Stimulated activated naive CD4-positive, alpha-beta T cell (primary cell): ENCODE data around the gene COPB2.

Experiments used
- DNase-seq, 6 experiments: peaks; one replicate each; lab custom pipeline; 2025; lab: John Stamatoyannopoulos, UW

Gene COPB2

GRCh38 chr3:139327861-139328260, 61.6 kb downstream of the COPB2 start:
- peak in 1 of 6 experiments; percentile 14 for DNase-seq

DNA sequence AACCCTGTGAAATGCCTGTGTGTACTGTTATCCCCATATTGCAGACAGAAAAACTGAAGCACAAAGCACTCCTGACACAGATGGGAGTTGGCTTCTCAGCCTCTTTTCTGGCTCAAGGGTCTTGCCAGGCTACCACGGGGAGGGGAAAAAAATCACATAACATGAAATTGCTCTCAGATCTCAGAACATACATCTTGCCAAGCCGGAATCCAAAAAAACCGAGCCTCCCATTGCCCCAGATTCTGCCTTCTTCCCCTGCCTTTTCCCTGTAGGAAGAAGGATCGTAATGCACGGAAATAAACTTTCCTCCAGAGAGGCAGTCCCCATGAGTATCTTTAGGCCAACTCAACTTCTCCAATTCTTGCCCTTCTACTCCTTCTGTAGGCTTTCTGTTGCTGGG, 62.2 kb downstream of the COPB2 start:
- DNase-seq: no peak

DNA sequence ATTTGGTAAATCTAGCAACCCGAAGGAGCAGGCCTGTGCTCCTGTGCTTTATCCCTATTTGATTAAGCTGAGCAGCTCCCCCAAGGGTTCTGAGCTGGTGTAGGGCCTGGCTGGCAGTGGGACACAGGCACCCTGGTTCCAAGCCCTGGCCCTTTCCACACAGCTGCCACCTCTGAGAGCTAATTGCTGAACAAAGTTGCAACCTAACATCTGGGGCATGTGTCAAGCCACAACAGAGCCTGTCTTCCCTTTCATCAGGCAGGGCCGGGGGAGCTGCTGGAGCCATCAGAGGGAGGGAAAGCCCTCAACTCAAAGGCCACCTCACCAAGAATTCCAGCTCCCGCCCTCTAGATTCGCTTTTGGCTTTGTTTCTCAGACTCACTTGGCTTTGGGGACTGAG, 62.7 kb downstream of the COPB2 start:
- DNase-seq: no peak

DNA sequence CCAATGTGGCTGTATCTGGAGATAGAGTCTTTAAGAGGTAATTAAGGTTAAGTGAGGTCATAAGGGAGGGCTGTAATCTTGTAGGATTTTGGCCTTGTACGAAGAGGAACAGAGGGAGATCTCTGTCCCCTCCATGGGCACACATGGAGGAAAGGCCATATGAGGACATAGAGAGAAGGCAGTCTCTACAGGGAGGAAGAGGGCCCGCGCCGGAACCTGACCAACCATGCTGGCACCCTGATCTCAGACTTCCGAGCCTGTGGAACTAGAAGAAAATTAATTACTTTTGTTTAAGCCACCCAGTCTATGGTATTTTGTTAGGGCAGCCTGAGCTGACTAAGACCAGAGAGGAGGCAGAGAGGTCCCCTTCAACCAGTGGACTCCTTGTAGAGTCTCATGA, 63.3 kb downstream of the COPB2 start:
- DNase-seq: no peak

DNA sequence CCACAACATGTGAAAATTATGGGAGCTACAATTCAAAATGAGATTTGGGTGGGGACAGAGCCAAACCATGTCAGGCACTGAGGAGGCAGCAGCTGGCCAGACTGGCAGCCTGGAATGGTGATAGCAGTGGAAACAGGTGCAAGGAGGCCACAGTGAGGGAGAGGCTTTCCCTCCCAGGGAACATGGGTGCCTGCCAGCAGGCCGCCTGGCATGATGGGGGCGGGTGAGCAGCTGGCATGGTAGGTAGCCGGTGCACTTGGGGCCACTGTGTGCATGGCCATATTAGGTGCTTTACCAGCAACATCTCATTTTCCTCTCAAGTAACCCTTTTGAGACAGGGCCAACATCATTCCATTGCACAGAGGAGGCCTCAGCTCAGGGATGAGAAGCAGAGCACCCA, 63.9 kb downstream of the COPB2 start:
- no peak for DNase-seq

GRCh38 chr3:139324456-139324855, 65.0 kb downstream of the COPB2 start:
- DNase-seq: no peak

- no peak for DNase-seq
Observed at GRCh38 chr3:139323146-139323545, 66.3 kb downstream of the COPB2 start.

DNA sequence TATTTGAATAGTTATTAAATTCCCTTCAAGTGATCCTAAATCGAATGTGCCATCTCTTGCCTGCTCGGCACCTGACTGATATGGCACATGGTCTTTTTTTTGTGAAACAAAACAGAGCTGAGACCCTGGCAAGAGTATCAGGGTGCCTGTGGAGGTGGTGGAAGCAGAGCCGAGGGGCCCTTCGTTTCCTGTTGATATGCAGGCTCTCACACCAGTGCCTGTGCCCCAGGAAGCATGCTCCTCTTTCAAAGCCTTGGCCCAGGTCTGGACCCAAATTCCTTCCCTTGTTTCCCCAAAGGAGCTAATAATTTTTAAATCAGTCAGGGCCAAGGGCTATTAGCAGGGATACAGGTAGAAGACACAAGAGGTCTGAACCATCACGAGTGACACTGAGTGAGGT, 67.1 kb downstream of the COPB2 start:
- DNase-seq: no peak

DNA sequence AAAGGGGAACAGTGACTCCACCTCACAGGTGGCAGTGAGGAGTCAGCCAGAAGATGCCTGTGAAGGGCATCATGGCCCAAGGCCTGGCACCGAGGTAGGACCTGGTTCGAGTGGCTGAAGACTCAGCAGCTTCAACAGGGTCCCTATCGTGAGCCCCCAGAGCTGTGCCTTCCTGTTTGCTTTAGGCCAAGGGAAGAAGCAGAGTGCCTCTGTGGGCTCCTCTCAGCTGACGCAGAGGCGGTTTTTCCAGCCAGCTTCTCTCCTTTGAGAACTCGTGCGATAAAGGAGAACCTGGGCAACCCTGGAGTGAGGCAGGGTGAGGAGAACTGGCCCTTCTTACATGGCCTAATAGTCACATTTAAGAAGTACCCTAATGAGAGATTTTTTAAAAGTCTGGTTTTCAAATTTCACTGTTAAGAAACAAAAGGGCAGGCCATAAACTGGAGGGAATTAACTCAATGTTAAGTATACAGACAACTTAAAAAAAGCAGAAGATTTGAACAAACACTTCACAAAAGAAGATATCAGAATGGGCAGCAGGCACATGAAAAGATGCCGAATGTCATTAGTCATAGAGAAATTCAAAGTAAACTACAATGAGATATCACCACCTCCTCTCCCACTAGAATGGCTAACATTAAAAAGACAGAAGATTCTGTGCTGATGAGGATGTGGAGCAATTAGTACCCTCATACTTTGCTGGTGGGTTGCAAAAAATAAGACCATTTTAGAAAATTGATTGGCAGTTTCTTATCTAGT, 68.7 kb downstream of the COPB2 start:
- DNase-seq: no peak

GRCh38 chr3:139319428-139320402, 69.7 kb downstream of the COPB2 start:
- no peak for DNase-seq

DNA sequence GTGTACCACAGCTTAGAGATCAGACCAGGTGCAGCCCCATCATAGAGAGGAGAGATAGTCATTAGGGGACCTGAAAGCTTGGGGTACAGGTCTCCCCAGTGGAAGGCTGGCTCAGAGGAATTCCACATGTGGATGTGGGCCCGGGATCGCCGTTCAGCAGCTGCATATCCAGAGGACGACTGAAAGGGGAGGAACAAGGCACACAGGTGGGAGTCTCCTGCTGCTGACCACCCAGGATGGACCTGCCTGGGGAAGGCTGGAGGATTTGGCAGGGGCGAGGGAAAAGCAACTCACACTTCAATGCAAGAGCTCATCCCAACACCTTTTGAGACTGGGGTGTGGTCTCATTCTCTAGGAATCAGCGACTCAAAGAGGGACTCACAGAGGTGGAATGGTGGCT, 70.6 kb downstream of the COPB2 start:
- no peak for DNase-seq

DNA sequence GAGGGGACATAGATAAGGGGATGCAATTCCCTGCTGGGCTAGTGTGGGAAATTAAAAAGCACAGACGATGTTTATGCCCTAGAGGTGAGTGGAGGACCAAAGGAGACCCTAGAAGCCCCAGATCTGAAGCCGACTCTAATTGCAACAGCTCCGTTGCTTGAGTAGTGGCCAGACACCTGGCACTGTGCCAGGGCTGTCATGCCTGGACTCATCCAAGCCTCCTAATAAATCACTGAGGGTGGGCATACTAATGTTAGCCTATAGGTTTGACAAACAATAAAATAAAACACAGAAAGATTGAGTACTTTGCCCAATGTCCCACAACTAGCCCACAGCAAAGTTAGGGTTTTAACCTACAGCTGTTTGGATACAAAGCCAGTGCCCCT, 71.0 kb downstream of the COPB2 start:
- DNase-seq: no peak

- DNase-seq: no peak
Observed at GRCh38 chr3:139317660-139318430, 71.6 kb downstream of the COPB2 start.

DNA sequence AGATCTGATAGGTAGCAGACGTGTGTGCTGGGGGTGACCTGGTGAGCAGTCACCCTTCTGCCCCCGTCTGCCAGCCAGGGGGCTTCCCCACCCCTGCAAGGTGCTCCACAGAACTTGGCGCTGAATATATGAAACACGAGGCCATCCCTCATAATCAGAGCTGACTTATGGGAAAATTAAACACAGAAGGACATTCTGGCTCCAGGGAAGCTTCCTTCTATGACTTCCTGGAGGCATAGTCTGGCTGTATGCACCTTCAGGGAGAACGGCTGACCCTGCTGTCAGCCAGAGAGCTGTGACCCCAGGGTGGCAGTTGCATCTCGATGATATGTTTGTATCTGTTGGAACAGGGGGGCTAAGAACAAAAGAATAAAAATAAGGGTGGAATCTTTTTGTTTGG, 72.2 kb downstream of the COPB2 start:
- DNase-seq: no peak

- DNase-seq: no peak
Observed at GRCh38 chr3:139313921-139314320, 75.5 kb downstream of the COPB2 start.

DNA sequence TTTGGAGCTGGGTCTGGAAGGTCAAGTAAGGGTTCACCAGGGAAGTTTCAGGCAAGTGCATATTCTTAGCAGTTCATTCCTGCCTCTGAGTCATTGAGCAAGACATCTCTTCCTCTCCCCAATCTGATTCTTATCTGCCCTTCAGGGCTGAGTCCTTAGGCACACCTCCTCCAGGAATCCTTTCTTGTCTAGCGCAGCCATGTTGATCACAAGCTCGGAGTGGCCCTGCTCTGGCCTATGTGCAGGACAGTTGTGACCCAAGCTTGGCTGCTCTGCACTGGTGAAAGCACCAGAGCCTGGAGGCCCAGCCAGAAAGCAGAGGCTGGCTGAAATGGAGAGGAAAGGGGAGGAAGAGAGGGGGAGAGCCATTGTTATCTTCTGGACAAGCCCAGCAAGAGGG, 76.5 kb downstream of the COPB2 start:
- no peak for DNase-seq

- no peak for DNase-seq
Observed at GRCh38 chr3:139312416-139312815, 77.0 kb downstream of the COPB2 start.

DNA sequence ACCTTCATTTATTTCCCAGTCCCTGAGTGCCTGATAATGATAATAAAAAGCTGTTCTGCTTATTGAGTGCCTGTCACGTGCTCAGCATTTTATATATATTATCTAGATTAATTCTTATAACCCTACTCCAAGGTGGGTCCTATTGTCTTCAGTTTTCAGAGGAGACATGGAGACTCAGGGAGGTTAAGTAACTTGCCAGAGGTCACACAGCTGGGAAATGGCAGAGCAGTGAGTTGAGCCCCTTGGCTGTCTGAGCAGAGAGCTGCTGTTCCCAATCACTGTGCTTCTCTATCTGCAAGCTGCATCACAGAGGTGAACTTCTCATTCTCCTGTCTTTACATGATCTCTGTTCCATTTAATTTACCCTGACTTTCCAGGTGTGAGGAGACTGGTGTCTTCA, 77.9 kb downstream of the COPB2 start:
- DNase-seq: no peak

GRCh38 chr3:139310474-139310933, 78.9 kb downstream of the COPB2 start:
- no peak for DNase-seq

DNA sequence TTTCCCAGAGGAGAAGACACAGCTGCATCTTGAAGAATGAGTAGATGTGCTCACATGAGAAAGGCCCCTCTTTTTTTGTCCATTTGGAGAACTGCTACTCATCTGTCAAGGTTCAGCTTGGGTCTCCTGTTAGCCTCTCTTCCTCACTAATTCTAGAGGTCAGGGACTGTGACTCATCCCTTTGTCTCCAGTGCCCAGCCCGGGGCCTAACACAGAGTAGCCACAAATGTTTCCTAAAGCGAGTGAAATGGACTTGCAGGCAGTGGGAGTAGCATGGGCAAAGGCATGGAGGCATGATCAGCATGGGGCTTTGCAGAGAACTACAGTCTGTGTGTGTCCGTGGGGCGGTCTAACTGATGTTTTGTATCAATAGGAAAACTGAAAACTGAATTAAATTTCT, 79.6 kb downstream of the COPB2 start:
- no peak for DNase-seq

DNA sequence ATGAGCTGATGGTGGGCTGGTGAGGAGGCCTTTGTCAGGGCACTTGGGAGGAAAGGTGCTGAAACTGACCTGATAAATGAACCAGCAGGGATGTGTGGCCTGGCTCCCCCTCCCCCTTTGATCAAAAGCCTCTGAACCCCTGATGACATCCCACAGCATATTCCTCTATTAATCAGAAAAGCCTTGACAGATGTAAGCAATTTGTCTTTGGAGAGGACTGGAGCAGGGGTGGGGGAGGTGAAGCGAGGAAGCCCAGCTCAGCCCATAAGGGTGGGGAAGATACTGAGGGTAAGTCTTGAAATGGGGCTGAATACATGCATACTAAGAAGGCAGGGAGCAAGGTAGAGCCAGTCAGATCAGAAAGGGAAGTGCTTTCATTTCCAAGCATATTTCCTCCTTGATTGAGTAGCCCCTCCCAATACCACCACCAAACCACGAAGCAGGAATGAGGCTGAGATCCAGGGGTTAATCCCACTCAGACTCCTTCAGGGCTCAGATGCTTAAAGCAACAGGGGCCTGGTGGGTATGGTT, 80.3 kb downstream of the COPB2 start:
- DNase-seq: no peak

- no peak for DNase-seq
Observed at GRCh38 chr3:139308560-139308959, 80.9 kb downstream of the COPB2 start.
